HFF-Myc (cell line): ENCODE data around the gene CCDC158.
A peak's percentile ranks its signal among the peaks of the same experiment; 100 is the strongest.
"Not testable (repeated sequence)": the region's sequence is repeated elsewhere in the genome, so short reads cannot be mapped to it uniquely, and the experiment has no call there.

ENCODE experiments used
- DNase-seq: peaks from one replicate; pipeline ENCODE4 v3.0.0-alpha.2; 2011; ENCODE audit warnings: low read depth; ENCODE audit errors: extremely low read depth
- H3K4me3 ChIP-seq: replicated peaks from 2 replicates; pipeline ENCODE4 v1.5.1; 2011; ENCODE audit warnings: low read depth, mild to moderate bottlenecking, control low read depth, low read length
- TF ChIP-seq, protein P1 (sequence below): IDR thresholded peaks from 2 replicates; pipeline ENCODE4 v1.5.1; 2012; ENCODE audit warnings: mild to moderate bottlenecking, low read depth, low read length, control low read depth; ENCODE audit errors: missing control alignments

Gene CCDC158

GRCh38 chr4:76301068-76301774 lies 119.7 kb downstream of the CCDC158 start:
- DNase-seq: peak; percentile 50
- TF ChIP-seq, protein P1, sequence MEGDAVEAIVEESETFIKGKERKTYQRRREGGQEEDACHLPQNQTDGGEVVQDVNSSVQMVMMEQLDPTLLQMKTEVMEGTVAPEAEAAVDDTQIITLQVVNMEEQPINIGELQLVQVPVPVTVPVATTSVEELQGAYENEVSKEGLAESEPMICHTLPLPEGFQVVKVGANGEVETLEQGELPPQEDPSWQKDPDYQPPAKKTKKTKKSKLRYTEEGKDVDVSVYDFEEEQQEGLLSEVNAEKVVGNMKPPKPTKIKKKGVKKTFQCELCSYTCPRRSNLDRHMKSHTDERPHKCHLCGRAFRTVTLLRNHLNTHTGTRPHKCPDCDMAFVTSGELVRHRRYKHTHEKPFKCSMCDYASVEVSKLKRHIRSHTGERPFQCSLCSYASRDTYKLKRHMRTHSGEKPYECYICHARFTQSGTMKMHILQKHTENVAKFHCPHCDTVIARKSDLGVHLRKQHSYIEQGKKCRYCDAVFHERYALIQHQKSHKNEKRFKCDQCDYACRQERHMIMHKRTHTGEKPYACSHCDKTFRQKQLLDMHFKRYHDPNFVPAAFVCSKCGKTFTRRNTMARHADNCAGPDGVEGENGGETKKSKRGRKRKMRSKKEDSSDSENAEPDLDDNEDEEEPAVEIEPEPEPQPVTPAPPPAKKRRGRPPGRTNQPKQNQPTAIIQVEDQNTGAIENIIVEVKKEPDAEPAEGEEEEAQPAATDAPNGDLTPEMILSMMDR: no peak
- no peak overlapping the region for H3K4me3 ChIP-seq

DNA sequence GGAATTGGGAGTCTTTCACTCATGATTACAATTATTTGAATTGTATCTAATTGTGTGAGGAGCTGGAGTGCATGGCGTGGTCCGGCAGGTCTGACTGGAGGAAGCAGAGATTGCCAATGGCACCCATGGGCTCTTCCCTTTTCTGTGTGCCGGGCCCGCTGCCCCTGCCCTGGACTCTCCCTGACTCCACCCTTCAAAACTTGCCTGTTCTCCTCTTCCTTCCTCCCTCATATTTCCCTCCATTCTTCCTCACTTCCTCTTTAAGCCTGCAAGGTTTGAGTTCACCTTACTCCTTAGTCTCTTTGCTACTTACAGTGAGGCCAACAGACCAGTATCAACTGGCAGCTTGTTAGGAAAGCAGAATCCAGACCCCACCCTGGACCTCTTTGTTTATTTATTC lies 120.9 kb downstream of the CCDC158 start:
- TF ChIP-seq, protein P1: no peak
- DNase-seq: no peak
- no peak overlapping the region for H3K4me3 ChIP-seq

- no peak overlapping the region for H3K4me3 ChIP-seq
- TF ChIP-seq, protein P1: no peak
- no peak for DNase-seq
Observed at GRCh38 chr4:76298227-76298626, 122.7 kb downstream of the CCDC158 start.

DNA sequence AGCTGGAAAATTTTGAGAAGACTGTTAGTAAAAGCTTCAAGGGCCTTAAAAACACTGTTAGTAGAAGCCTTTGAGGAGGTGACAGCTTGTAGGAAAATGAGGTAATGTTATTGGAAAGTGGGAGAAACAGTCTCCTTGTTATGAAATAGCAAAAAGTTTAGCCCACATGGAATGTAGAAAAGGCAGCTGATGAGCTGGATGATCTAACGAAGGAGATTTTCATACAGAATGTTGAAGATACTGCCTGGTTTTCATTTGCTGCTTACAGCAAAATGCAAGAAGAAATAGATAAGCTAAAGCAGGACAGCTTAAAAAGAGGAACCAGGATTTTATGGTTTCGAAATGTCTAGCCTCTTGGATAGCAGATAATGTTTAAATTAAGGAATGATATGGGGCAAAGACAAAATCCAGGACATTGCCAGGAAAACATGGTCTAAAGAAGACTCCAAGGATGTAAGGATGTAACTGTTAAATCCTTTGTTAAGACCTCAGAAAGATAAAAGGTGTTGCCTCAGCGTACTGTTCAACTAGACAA lies 124.6 kb downstream of the CCDC158 start:
- no peak for DNase-seq
- H3K4me3 ChIP-seq: no peak overlapping the region
- TF ChIP-seq, protein P1: no peak

- no peak overlapping the region for H3K4me3 ChIP-seq
- TF ChIP-seq, protein P1: no peak
Observed at GRCh38 chr4:76293772-76294171, 127.2 kb downstream of the CCDC158 start.

DNA sequence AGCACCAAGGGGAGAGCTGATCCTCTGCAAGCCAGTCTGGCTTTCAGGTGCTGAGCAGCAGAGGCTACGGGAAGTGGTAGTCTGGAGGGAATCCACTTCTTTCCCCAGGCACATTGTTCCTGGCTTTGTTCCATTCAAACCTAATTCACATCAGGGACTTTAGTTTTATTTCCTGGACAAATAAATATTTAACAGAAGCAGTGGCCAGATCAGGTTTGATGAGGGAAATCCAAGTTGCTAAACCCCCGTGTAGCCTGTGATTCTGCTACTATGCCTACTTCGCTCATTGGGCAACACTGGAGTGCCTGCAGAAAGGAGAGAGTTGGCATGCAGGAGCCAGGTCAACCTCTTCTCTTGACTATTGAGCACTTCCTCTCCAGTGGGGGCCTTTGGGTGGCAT lies 128.2 kb downstream of the CCDC158 start:
- TF ChIP-seq, protein P1: no peak
- DNase-seq: no peak
- H3K4me3 ChIP-seq: no peak overlapping the region

More at GRCh38 chr4:76293772-76294171, 127.2 kb downstream of the CCDC158 start:
- no peak for DNase-seq

- DNase-seq: not testable (repeated sequence)
Observed at GRCh38 chr4:76287811-76288210, 133.1 kb downstream of the CCDC158 start.

More at GRCh38 chr4:76287811-76288210, 133.1 kb downstream of the CCDC158 start:
- H3K4me3 ChIP-seq: not testable (repeated sequence)
